Measurements from ENCODE around the gene FNIP2. TPM values are rescaled to one million over a fixed set of nuclear protein-coding genes. Genes with fewer than 3 reads are reported as not detected.

Gene FNIP2
- total and polyA plus RNA-seq, 10 of the 15 experiments (the other 5 are each of a cell fraction or from before 2014, with no cell fraction given), result 0.03 to 0.38 (median 0.15) TPM

GRCh38 chr4:158769175-158769921 lies 522 bp downstream of the FNIP2 start:
- BruUV-seq (replicated peaks), result TSS peak; percentile 48
- Histone ChIP-seq H3K9me3 (replicated peaks; ENCODE audit: control insufficient read depth, insufficient read depth, low read length) (no peaks in the 10 kb centered on the region), H4K20me1 (ENCODE audit: control insufficient read depth, insufficient read depth) (no peaks in the 10 kb centered on the region), H3K4me3 (peak overlapping the region; percentile 54), H3K4me1 (ENCODE audit: control insufficient read depth, insufficient read depth, low read length) (no peaks in the 10 kb centered on the region; the same call in 1 of the 2 replicates), H3K27me3 (replicated peaks in 1 of 2; ENCODE audit: control insufficient read depth in 2 of 2, insufficient read depth in 2 of 2, low read length in 1 of 2) (peaks cover 2% of the 10 kb centered on the region in 2 experiments; a peak in 1 of 4 replicates), H3K27ac (ENCODE audit: control insufficient read depth, insufficient read depth) (no peak overlapping the region; the same call in 1 of the 2 replicates), H3K9ac (ENCODE audit: control insufficient read depth, insufficient read depth, low read length) (peak overlapping the region; percentile 61; the same call in 1 of the 2 replicates), H3K4me2 (ENCODE audit: control insufficient read depth, insufficient read depth) (peak overlapping the region; percentile 90), H3K79me2 (ENCODE audit: control insufficient read depth, insufficient read depth, low read length) (peaks cover 4% of the 10 kb centered on the region), H2AFZ (ENCODE audit: control insufficient read depth, low read depth, low read length) (peak overlapping the region; percentile 70), H3K36me3 (ENCODE audit: control insufficient read depth in 2 of 2, insufficient read depth in 2 of 2, low read length in 1 of 2) (no peaks in the 10 kb centered on the region)
- no peak for DNase-seq (ENCODE audit: low read depth, low spot score)
- TF ChIP-seq TCF3 (IDR thresholded peaks at IDR 0.05; ENCODE audit: borderline replicate concordance, insufficient read depth, low read depth, low read length), result no peak
- no peak for TF ChIP-seq MXI1 (IDR thresholded peaks at IDR 0.05; ENCODE audit: low read depth, low read length)
- 0 out of 2 replicates have a peak, but pooled peaks have one; percentile 15 for TF ChIP-seq GATAD2B (conservative IDR thresholded peaks at IDR 0.05; ENCODE audit: low read depth)
- peak; percentile 27; the same call in 1 of the 2 replicates for TF ChIP-seq DPF2 (IDR thresholded peaks at IDR 0.05)
- no peak for TF ChIP-seq RB1 (IDR thresholded peaks at IDR 0.05; ENCODE audit: borderline replicate concordance)
- 0 out of 2 replicates have a peak, but pooled peaks have one; percentile 47 for TF ChIP-seq MAX (IDR thresholded peaks at IDR 0.05; ENCODE audit: low read depth, low read length)
- TF ChIP-seq NR2F1 (conservative IDR thresholded peaks at IDR 0.05), result 0 out of 2 replicates have a peak, but pooled peaks have one; percentile 9
- peak; percentile 7; the same call in 1 of the 2 replicates for TF ChIP-seq ZSCAN29 (IDR thresholded peaks at IDR 0.05)
- TF ChIP-seq IKZF2 (IDR thresholded peaks at IDR 0.05), result no peak
- no peak for TF ChIP-seq ATF3 (IDR thresholded peaks at IDR 0.05; ENCODE audit: borderline replicate concordance, extremely low read depth, low read depth, low read length)
- intact Hi-C loops (cut with micrococcal nuclease; ENCODE audit: unreplicated experiment), result no loop called here
- ChIA-PET SMC1A (ENCODE audit: uncharacterized antibody, unreplicated experiment) (interaction anchor here (0.7 to 2.9 kb wide), 15 partner anchors 9 to 249 kb away, joined by 3 to 16 read pairs (median 5); no protein-coding TSS in a partner anchor), RAD21 (ENCODE audit: unreplicated experiment) (interaction anchor here (1.0 to 2.3 kb wide), 8 partner anchors 17 to 247 kb away, joined by 3 to 10 read pairs (median 6); no protein-coding TSS in a partner anchor), CTCF (interaction anchor here (0.7 to 2.5 kb wide), 9 partner anchors 10 to 433 kb away, joined by 3 to 10 read pairs (median 3); no protein-coding TSS in a partner anchor), POLR2A (interaction anchor here (1.0 to 1.4 kb wide), 3 partner anchors 14 to 42 kb away, joined by 3 to 7 read pairs (median 3); no protein-coding TSS in a partner anchor)
- no peak for FAIRE-seq
- WGBS (ENCODE audit: insufficient coverage, insufficient replicate concordance, low lambda C conversion rate, missing lambda C conversion rate), result 5% methylated on average over 39 of the region's 49 CpGs
- in situ Hi-C loops (cut with MboI), result no loop called here
- ATAC-seq, result peak; percentile 57

Data from GM12878 (cell line).